ENCODE measurements around the gene SMAD9. TPM values are rescaled to one million over a fixed set of nuclear protein-coding genes. Genes with fewer than 3 reads are reported as not detected.

SMAD9 gene
- total RNA-seq, 2 donors from 2014 or later = 9.0 to 13.3 TPM

- no peak overlapping the region for H3K9ac ChIP-seq (ENCODE audit: extremely low read depth, low read length, poor library complexity, severe bottlenecking)
- peaks cover 3% of the 10 kb centered on the region for H3K4me1 ChIP-seq (ENCODE audit: control insufficient read depth, insufficient read depth, low read length)
Measured at GRCh38 chr13:36913463-36913862, 6.6 kb downstream of the SMAD9 start.

GRCh38 chr13:36912973-36913372 lies 7.1 kb downstream of the SMAD9 start:
- Mint-ChIP-seq H3K4me1 (peaks cover 7% of the 10 kb centered on the region), H3K27me3 (ENCODE audit: insufficient read depth) (peaks cover 18% of the 10 kb centered on the region), H3K36me3 (ENCODE audit: low read depth) (no peaks in the 10 kb centered on the region), H3K27ac (no peak overlapping the region), H3K4me3 (no peak overlapping the region), H3K9me3 (no peaks in the 10 kb centered on the region)
- no peak for DNase-seq
- Histone ChIP-seq H3K9me3 (ENCODE audit: control insufficient read depth, low read length) (no peaks in the 10 kb centered on the region), H3K9ac (ENCODE audit: extremely low read depth, low read length, poor library complexity, severe bottlenecking) (no peak overlapping the region), H3K4me1 (ENCODE audit: control insufficient read depth, insufficient read depth, low read length) (no peaks in the 10 kb centered on the region), H3K4me3 (ENCODE audit: low read length) (no peak overlapping the region), H3K27me3 (ENCODE audit: control insufficient read depth, insufficient read depth, low read length, poor library complexity, severe bottlenecking) (peaks cover 12% of the 10 kb centered on the region), H3K27ac (ENCODE audit: low read depth, low read length) (no peak overlapping the region), H3K36me3 (ENCODE audit: control insufficient read depth, insufficient read depth, low read length) (no peaks in the 10 kb centered on the region)
- whole genome bisulfite sequencing, 2 experiments (ENCODE audit: insufficient coverage in 1 of 2, insufficient read length in 1 of 2) = 83% methylated on average over 2 of the region's 2 CpGs; no CpG with 5 or more reads in 1 of the 2 experiments
- no peak for TF ChIP-seq CTCF (conservative IDR thresholded peaks at IDR 0.05)

More at GRCh38 chr13:36913463-36913862, 6.6 kb downstream of the SMAD9 start:
- Mint-ChIP-seq H3K27ac (no peak overlapping the region), H3K27me3 (ENCODE audit: insufficient read depth) (peaks cover 22% of the 10 kb centered on the region), H3K36me3 (ENCODE audit: low read depth) (no peaks in the 10 kb centered on the region), H3K9me3 (no peaks in the 10 kb centered on the region), H3K4me3 (no peak overlapping the region), H3K4me1 (peaks cover 9% of the 10 kb centered on the region)
- no peak for DNase-seq
- Histone ChIP-seq H3K27me3 (ENCODE audit: control insufficient read depth, insufficient read depth, low read length, poor library complexity, severe bottlenecking) (peaks cover 17% of the 10 kb centered on the region), H3K36me3 (ENCODE audit: control insufficient read depth, insufficient read depth, low read length) (no peaks in the 10 kb centered on the region), H3K27ac (ENCODE audit: low read depth, low read length) (no peak overlapping the region), H3K4me3 (ENCODE audit: low read length) (no peak overlapping the region), H3K9me3 (ENCODE audit: control insufficient read depth, low read length) (no peaks in the 10 kb centered on the region)
- TF ChIP-seq CTCF (conservative IDR thresholded peaks at IDR 0.05) = no peak

GRCh38 chr13:36912369-36912768 lies 7.7 kb downstream of the SMAD9 start:
- H3K36me3 ChIP-seq (ENCODE audit: control insufficient read depth, insufficient read depth, low read length) = no peaks in the 10 kb centered on the region
- TF ChIP-seq CTCF (conservative IDR thresholded peaks at IDR 0.05) = no peak
- no peak overlapping the region for H3K9ac ChIP-seq (ENCODE audit: extremely low read depth, low read length, poor library complexity, severe bottlenecking)
- Mint-ChIP-seq H3K4me1 (peaks cover 10% of the 10 kb centered on the region), H3K9me3 (no peaks in the 10 kb centered on the region), H3K36me3 (ENCODE audit: low read depth) (no peaks in the 10 kb centered on the region), H3K27ac (no peak overlapping the region), H3K27me3 (ENCODE audit: insufficient read depth) (peaks cover 13% of the 10 kb centered on the region), H3K4me3 (no peak overlapping the region)
- H3K4me1 ChIP-seq (ENCODE audit: control insufficient read depth, insufficient read depth, low read length) = no peaks in the 10 kb centered on the region
- no peak for DNase-seq
- no peak overlapping the region for H3K4me3 ChIP-seq (ENCODE audit: low read length)
- H3K27ac ChIP-seq (ENCODE audit: low read depth, low read length) = no peak overlapping the region
- H3K9me3 ChIP-seq (ENCODE audit: control insufficient read depth, low read length) = no peaks in the 10 kb centered on the region
- H3K27me3 ChIP-seq (ENCODE audit: control insufficient read depth, insufficient read depth, low read length, poor library complexity, severe bottlenecking) = peaks cover 6% of the 10 kb centered on the region
